ENCODE results near the gene MYO5B. TPM values are rescaled to one million over a fixed set of nuclear protein-coding genes. Genes with fewer than 3 reads are reported as not detected.

MYO5B gene
- total RNA-seq, 1 donor from 2014 or later = 22.6 TPM

GRCh38 chr18:50169149-50169548 is 25.8 kb downstream of the MYO5B start:
- no peaks in the 10 kb centered on the region for H3K36me3 ChIP-seq

DNA sequence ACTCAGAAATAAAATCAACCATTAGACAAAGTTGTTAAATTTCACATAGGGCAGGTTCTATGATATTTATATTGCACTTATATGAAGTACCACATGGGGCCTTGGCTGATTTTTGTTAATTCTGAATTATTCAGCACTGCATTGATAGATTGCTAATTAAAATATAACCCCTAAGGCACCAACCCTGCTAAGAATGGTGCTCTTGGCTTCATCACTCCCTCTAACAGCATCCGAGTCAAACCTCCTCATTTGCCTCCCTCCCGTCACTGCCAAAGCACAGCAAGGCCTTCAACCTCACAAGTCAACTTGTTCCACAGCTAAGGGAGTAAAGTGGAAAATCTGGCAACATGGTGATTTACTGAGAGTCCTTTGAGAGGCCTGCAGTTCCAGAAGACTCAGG is 27.0 kb downstream of the MYO5B start:
- no peaks in the 10 kb centered on the region for H3K27me3 ChIP-seq
- no peak overlapping the region for H3K4me3 ChIP-seq
- H3K27ac ChIP-seq = no peak overlapping the region
- H3K4me1 ChIP-seq = peaks cover 4% of the 10 kb centered on the region
- peak in 1 of 2 donors; percentile 16 for DNase-seq (ENCODE audit: extremely low spot score in 2 of 2)
- H3K36me3 ChIP-seq = no peaks in the 10 kb centered on the region
- intact Hi-C loops (cut with DNase I) = no loop called here
- TF ChIP-seq POLR2A (IDR thresholded peaks at IDR 0.05) (no peak), CTCF (IDR thresholded peaks at IDR 0.05) (no peak), POLR2AphosphoS5 (IDR thresholded peaks at IDR 0.05; ENCODE audit: insufficient read depth in 1 of 2, low read depth in 1 of 2) (no peak)
- no peaks in the 10 kb centered on the region for H3K9me3 ChIP-seq

More at GRCh38 chr18:50169149-50169548, 25.8 kb downstream of the MYO5B start:
- H3K27ac ChIP-seq = no peak overlapping the region
- no peak for TF ChIP-seq POLR2A (IDR thresholded peaks at IDR 0.05)
- no peak for TF ChIP-seq POLR2AphosphoS5 (IDR thresholded peaks at IDR 0.05; ENCODE audit: insufficient read depth in 1 of 2, low read depth in 1 of 2)
- TF ChIP-seq CTCF (IDR thresholded peaks at IDR 0.05) = no peak
- intact Hi-C loops (cut with DNase I) = no loop called here
- no peaks in the 10 kb centered on the region for H3K9me3 ChIP-seq
- DNase-seq (ENCODE audit: extremely low spot score in 2 of 2) = no peak
- no peak overlapping the region for H3K4me3 ChIP-seq
- H3K4me1 ChIP-seq = no peaks in the 10 kb centered on the region
- no peaks in the 10 kb centered on the region for H3K27me3 ChIP-seq

- H3K36me3 ChIP-seq = no peaks in the 10 kb centered on the region
- H3K27ac ChIP-seq = no peak overlapping the region
- H3K27me3 ChIP-seq = no peaks in the 10 kb centered on the region
- H3K9me3 ChIP-seq = no peaks in the 10 kb centered on the region
- TF ChIP-seq POLR2A (IDR thresholded peaks at IDR 0.05) = no peak
- TF ChIP-seq CTCF (IDR thresholded peaks at IDR 0.05) = no peak
- no peak for TF ChIP-seq POLR2AphosphoS5 (IDR thresholded peaks at IDR 0.05; ENCODE audit: insufficient read depth in 1 of 2, low read depth in 1 of 2)
- DNase-seq (ENCODE audit: extremely low spot score in 2 of 2) = no peak
- no peak overlapping the region for H3K4me3 ChIP-seq
- H3K4me1 ChIP-seq = peaks cover 13% of the 10 kb centered on the region
- intact Hi-C loops (cut with DNase I) = no loop called here
Measured at GRCh38 chr18:50166901-50167300, 28.0 kb downstream of the MYO5B start.

DNA sequence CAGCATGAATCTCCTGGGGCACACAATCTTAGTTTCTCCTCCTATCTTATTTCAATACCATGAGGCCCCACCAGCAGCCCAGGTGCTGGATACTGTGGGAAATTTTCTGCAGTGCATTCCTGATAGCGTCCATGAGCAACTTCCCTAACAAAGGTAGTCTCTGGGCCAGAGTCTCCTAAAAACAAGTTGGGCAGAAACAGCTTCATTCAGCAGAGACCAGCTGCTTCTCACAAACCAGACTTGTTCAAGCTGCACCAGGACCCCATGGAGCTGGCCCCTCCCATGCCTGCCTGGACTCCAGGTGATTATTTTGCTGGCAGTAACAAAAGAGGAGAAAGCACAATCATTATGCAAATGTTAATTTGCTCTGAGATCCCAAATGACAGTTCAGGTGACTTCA is 31.4 kb downstream of the MYO5B start:
- intact Hi-C loops (cut with DNase I) = no loop called here
- no peak for TF ChIP-seq POLR2A (IDR thresholded peaks at IDR 0.05)
- no peak for TF ChIP-seq POLR2AphosphoS5 (IDR thresholded peaks at IDR 0.05; ENCODE audit: insufficient read depth in 1 of 2, low read depth in 1 of 2)
- TF ChIP-seq CTCF (IDR thresholded peaks at IDR 0.05) = no peak
- Histone ChIP-seq H3K27ac (no peak overlapping the region), H3K4me1 (peaks cover 26% of the 10 kb centered on the region), H3K27me3 (no peaks in the 10 kb centered on the region), H3K36me3 (no peaks in the 10 kb centered on the region), H3K4me3 (no peak overlapping the region), H3K9me3 (no peaks in the 10 kb centered on the region)
- peak in 1 of 2 donors; percentile 56 for DNase-seq (ENCODE audit: extremely low spot score in 2 of 2)

GRCh38 chr18:50162486-50163304 is 32.3 kb downstream of the MYO5B start:
- H3K27me3 ChIP-seq = no peaks in the 10 kb centered on the region

More at GRCh38 chr18:50162486-50163304, 32.3 kb downstream of the MYO5B start:
- H3K27ac ChIP-seq = no peak overlapping the region
- intact Hi-C loops (cut with DNase I) = no loop called here
- TF ChIP-seq POLR2AphosphoS5 (IDR thresholded peaks at IDR 0.05; ENCODE audit: insufficient read depth in 1 of 2, low read depth in 1 of 2) = no peak
- no peaks in the 10 kb centered on the region for H3K36me3 ChIP-seq
- DNase-seq (ENCODE audit: extremely low spot score in 2 of 2) = peak in 1 of 2 donors; percentile 70
- no peak overlapping the region for H3K4me3 ChIP-seq
- H3K9me3 ChIP-seq = no peaks in the 10 kb centered on the region
- peaks cover 26% of the 10 kb centered on the region for H3K4me1 ChIP-seq
